Choroid plexus epithelial cell (primary cell): Measurements from ENCODE around the gene VAV2.
"Not testable (repeated sequence)": the region's sequence is repeated elsewhere in the genome, so short reads cannot be mapped to it uniquely, and the experiment has no call there.

Experiments used
- DNase-seq: peaks from one replicate; pipeline ENCODE4 v3.0.0-alpha.2; 2010; ENCODE audit warnings: low read depth
- H3K4me3 ChIP-seq: 2 replicates; pipeline ENCODE4 v1.5.1; 2011; ENCODE audit warnings: low read depth, mild to moderate bottlenecking, control low read depth, low read length, moderate library complexity
- CTCF ChIP-seq: conservative IDR thresholded peaks from 2 replicates; pipeline ENCODE4 v1.5.1; 2011; ENCODE audit warnings: low read depth, mild to moderate bottlenecking, control low read depth, inconsistent platforms, low read length, moderate library complexity

Gene VAV2

GRCh38 chr9:133991214-133991921, 756 bp downstream of the VAV2 start:
- no peak for TF ChIP-seq CTCF
- peak overlapping the region; percentile 79 for H3K4me3 ChIP-seq
- DNase-seq = peak; percentile 19

GRCh38 chr9:133990366-133991213, 1.5 kb downstream of the VAV2 start:
- peak overlapping the region; percentile 79 for H3K4me3 ChIP-seq
- TF ChIP-seq CTCF = no peak
- DNase-seq = peak; percentile 62

- no peak for DNase-seq
- TF ChIP-seq CTCF = no peak
- no peak overlapping the region for H3K4me3 ChIP-seq
Observed at GRCh38 chr9:133989625-133990365, 2.3 kb downstream of the VAV2 start.

- DNase-seq, H3K4me3 ChIP-seq: not testable (repeated sequence)
Observed at GRCh38 chr9:133988771-133989170, 3.4 kb downstream of the VAV2 start.

- no peak for DNase-seq
- TF ChIP-seq CTCF = no peak
- H3K4me3 ChIP-seq = no peak overlapping the region
Observed at GRCh38 chr9:133987946-133988665, 4.0 kb downstream of the VAV2 start.

- TF ChIP-seq CTCF = no peak
- no peak for DNase-seq
- no peak overlapping the region for H3K4me3 ChIP-seq
Observed at GRCh38 chr9:133987446-133987788, 4.7 kb downstream of the VAV2 start.
